HL-60 (cell line): ENCODE data around the gene WDR91.

Experiments
- CTCF ChIP-seq: IDR thresholded peaks from one replicate; pipeline ENCODE4 v1.5.1; 2011; ENCODE audit warnings: low read length, control low read depth, inconsistent platforms; ENCODE audit not compliant: insufficient read depth
- POLR2AphosphoS5 ChIP-seq: IDR thresholded peaks from 2 replicates; pipeline ENCODE4 v1.6.1; 2012; ENCODE audit warnings: low read depth
- REST ChIP-seq: IDR thresholded peaks from 2 replicates; pipeline ENCODE4 v1.6.1; 2012; ENCODE audit warnings: low read depth; ENCODE audit not compliant: insufficient replicate concordance

GRCh38 chr7:135206941-135207391 is 4.4 kb downstream of the WDR91 start:
- TF ChIP-seq CTCF (no peak), REST (no peak), POLR2AphosphoS5 (no peak)
